Right lobe of liver (tissue), 6 donors: ENCODE data around the gene PRM2. TPM values are rescaled to one million over a fixed set of nuclear protein-coding genes. Genes with fewer than 3 reads are reported as not detected.
"Not testable (repeated sequence)": the region's sequence is repeated elsewhere in the genome, so short reads cannot be mapped to it uniquely, and the experiment has no call there.

ENCODE experiments used
- ATAC-seq, 4 donors: fragments of 200-7000 bp; cut with Tn5 transposase; one replicate each; pipeline ENCODE4 v1.9.1; 2020; ENCODE audit warnings: mild to moderate bottlenecking in 4 of 4, moderate library complexity in 4 of 4
- DNase-seq, 3 donors: peaks; one replicate each; pipeline ENCODE4 v3.0.0-alpha.2; 2020
- H3K27ac ChIP-seq, 3 donors: fragments of 200-600 bp; one replicate each; pipeline ENCODE4 v1.8.0; 2022
- H3K27me3 ChIP-seq, 2 donors: fragments of 200-600 bp; one replicate each; pipeline ENCODE4 v1.8.0; 2022
- H3K36me3 ChIP-seq, 4 donors: fragments of 200-600 bp; sonication (generic) in 1 of 4; one replicate each; pipeline versions ENCODE4 v1.5.1 to v1.8.0; 2017 to 2022; ENCODE audit warnings: control low read depth in 1 of 4
- H3K4me1 ChIP-seq, 4 donors: fragments of 200-600 bp; sonication (generic) in 1 of 4; one replicate each; pipeline versions ENCODE4 v1.5.1 to v1.8.0; 2017 to 2022; ENCODE audit warnings: control low read depth in 1 of 4
- H3K4me3 ChIP-seq, 3 donors: fragments of 200-600 bp; one replicate each; pipeline ENCODE4 v1.8.0; 2022
- H3K9me3 ChIP-seq, 4 donors: fragments of 200-600 bp; sonication (generic) in 1 of 4; one replicate each; pipeline versions ENCODE4 v1.5.1 to v1.8.0; 2017 to 2022; ENCODE audit warnings: control low read depth in 1 of 4
- CTCF ChIP-seq, 4 donors: fragments of 200-600 bp in 3 of 4; fragments of 450-650 bp in 1 of 4; IDR thresholded peaks; one replicate each; pipeline versions ENCODE4 v1.5.1 to v1.8.0; 2016 to 2022; ENCODE audit warnings: antibody characterized with exemption in 4 of 4, mild to moderate bottlenecking in 2 of 4
- POLR2A ChIP-seq: fragments of 450-650 bp; IDR thresholded peaks from one replicate; pipeline ENCODE4 v1.6.1; 2017; ENCODE audit warnings: antibody characterized with exemption, mild to moderate bottlenecking
- WGBS: methylation state at CpG from one replicate; pipeline ENCODE4 v1.1.6; 2018; ENCODE audit warnings: low coverage, low lambda C conversion rate; ENCODE audit not compliant: insufficient coverage; ENCODE audit errors: missing lambda C conversion rate; 5-methylcytosine and 5-hydroxymethylcytosine counted together
- intact Hi-C, 2 donors: fragments of 100-400 bp; cut with DNase I; formaldehyde crosslinking; loops; one replicate each; pipeline versions ENCODE4 v1.11.2 to v1.14.1; 2022
- total RNA-seq, 6 experiments: library from RNA; depleted of rRNA in 2 of 6; stranded (reverse); fragments of >200 nt in 2 of 6; fragmentation: NEBNext Ultra II Directional in 3 of 6; extraction: Animal tissue kit (Norgen Biotek cat#: 25700) in 3 of 6; gene quantifications; one replicate each; pipeline versions ENCODE4 v1.1.0 to v1.2.4, GENCODE V29; 2016 to 2023
- donor health status: DM: no; HTN: yes; CAD: no.
- donor health status: DM: no; HTN: no; CAD: no.
- donor health status: DM: no; HTN: no; CAD: no.
- donor health status: DM: no; HTN: yes; CAD: no.
- donor health status: DM: no; HTN: yes; CAD: no.

The PRM2 gene
- total RNA-seq, 6 experiments from 2014 or later, result not detected

- intact Hi-C loops, result no loop called here
- Histone ChIP-seq H3K36me3 (no peaks in the 10 kb centered on the region), H3K4me1 (peaks cover 0 to under 1% (median 0%) of the 10 kb centered on the region in 4 donors), H3K9me3 (no peaks in the 10 kb centered on the region), H3K27me3 (no peaks in the 10 kb centered on the region), H3K27ac (no peak overlapping the region), H3K4me3 (no peak overlapping the region)
- no peak for TF ChIP-seq CTCF (IDR thresholded peaks at IDR 0.05)
- TF ChIP-seq POLR2A, result no peak
- 68% methylated on average over 7 of the region's 10 CpGs for WGBS
- ATAC-seq, result no peak
- DNase-seq, result no peak
Observed at GRCh38 chr16:11291091-11291703, 14.9 kb upstream of the PRM2 start.

DNA sequence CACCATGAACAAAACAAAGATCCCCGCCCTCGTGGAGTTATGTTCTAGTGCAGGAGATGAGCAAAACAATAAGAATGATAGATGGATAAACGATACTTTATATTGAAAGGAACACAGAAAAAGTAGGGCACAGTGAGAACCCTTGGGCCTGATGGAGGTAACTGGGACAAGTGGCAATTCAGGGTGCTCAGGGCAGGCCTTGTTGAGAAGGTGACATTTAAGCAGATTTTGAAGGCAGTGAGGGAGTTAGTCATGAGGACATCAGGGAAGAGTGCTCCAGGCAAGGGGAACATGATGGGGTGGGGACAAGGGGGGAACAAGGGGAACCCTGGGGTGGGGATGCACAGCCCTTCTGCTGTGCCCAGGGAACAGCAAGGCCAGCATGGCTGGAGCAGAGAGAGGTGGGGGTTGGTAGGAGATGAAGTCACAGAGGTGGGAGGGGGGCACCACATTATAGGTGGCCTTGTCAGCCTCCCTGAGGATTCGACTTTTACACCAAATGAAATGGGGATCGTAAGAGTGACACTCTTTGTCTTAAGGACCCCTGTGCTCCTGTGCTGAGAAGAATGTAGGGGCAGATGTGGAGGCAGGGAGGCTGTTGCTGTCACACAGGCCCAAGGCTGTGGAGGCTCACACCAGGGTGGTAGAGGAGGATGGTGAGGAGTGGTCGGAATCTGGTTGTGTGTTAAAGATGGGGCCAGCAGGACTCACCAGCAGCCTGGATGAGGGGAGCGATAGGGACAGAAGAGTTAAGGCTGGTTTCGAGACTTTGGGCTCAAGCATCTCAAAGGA lies 14.0 kb upstream of the PRM2 start:
- Histone ChIP-seq H3K4me1 (no peaks in the 10 kb centered on the region), H3K27ac (no peak overlapping the region), H3K27me3 (no peaks in the 10 kb centered on the region), H3K9me3 (no peaks in the 10 kb centered on the region), H3K4me3 (no peak overlapping the region), H3K36me3 (no peaks in the 10 kb centered on the region)
- ATAC-seq (no peak), DNase-seq (no peak)
- intact Hi-C loops, result no loop called here
- WGBS, result 89% methylated on average over 6 of the region's 8 CpGs
- no peak for TF ChIP-seq CTCF (IDR thresholded peaks at IDR 0.05)
- TF ChIP-seq POLR2A, result no peak

DNA sequence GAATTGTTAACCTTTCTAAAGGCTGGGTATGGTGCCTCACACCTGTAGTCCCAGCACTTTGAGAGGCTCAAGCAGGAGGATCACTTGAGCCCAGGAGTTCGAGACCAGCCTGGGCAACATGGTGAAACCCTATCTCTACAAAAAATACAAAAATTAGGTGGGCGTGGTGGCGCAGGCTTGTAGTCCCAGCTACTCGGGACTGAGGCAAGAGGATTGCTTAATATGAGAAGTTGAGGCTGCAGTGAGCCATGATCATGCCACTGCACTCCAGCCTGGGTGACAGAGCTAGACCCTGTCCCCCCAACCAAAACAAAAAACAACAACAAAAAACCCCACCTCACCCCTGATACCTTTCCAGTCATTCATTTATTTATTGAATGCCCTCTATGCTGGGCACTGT lies 13.4 kb upstream of the PRM2 start:
- H3K4me1 ChIP-seq, ATAC-seq, H3K27me3 ChIP-seq, H3K36me3 ChIP-seq, H3K9me3 ChIP-seq, H3K4me3 ChIP-seq, DNase-seq, intact Hi-C loops, H3K27ac ChIP-seq: not testable (repeated sequence)
- WGBS, result 90% methylated on average over 1 of the region's 4 CpGs

DNA sequence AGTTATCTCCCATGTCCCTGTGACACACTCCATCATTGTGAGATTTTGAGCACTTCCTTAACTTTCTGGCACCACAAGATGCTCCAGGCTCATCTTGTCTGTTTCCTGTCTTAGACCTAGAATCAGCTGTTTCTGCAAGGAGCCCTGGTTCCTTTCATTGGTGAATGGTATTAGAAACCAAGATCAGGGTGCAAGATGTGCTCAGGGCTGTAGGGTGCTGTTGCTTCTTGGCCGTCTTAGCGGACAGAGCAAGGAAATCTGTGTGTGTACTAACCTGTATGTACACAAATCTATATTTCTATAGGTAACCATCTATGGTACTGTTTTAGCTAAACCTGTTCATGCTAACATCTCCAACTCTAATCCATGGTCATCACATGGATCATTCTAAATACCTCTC lies 12.9 kb upstream of the PRM2 start:
- no peak overlapping the region for H3K27ac ChIP-seq
- TF ChIP-seq POLR2A (no peak), CTCF (IDR thresholded peaks at IDR 0.05) (no peak)
- H3K4me1 ChIP-seq, result no peaks in the 10 kb centered on the region
- H3K4me3 ChIP-seq, result no peak overlapping the region
- no peaks in the 10 kb centered on the region for H3K9me3 ChIP-seq
- H3K36me3 ChIP-seq, result no peaks in the 10 kb centered on the region
- DNase-seq (no peak), ATAC-seq (no peak)
- H3K27me3 ChIP-seq, result no peaks in the 10 kb centered on the region
- 88% methylated on average over 2 of the region's 2 CpGs for WGBS
- intact Hi-C loops, result no loop called here

DNA sequence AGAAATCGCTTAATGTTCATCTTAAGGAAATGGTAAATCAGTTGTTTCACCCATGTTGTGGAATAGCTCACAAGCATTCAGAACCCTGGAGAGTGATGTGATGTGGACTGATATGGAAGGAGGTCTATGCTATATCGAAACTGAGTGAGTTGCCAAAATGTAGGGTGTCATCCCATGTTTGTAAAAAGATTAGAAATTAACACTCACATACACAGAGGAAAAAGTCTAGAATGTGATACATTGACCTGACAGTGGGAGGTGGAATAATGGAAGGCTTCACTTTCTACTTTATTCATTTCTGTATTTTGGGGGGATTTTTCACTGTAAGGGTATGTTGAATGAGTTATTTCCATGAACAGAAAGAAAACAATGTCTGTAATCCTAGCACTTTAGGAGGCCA lies 9.6 kb upstream of the PRM2 start:
- no peaks in the 10 kb centered on the region for H3K27me3 ChIP-seq
- H3K9me3 ChIP-seq, result no peaks in the 10 kb centered on the region
- TF ChIP-seq POLR2A, result no peak
- TF ChIP-seq CTCF (IDR thresholded peaks at IDR 0.05), result no peak
- no peaks in the 10 kb centered on the region for H3K36me3 ChIP-seq
- peaks cover 0 to 2% (median 0%) of the 10 kb centered on the region in 4 donors for H3K4me1 ChIP-seq
- DNase-seq, result no peak
- intact Hi-C loops, result no loop called here
- H3K4me3 ChIP-seq, result no peak overlapping the region
- no peak for ATAC-seq
- no peak overlapping the region for H3K27ac ChIP-seq
- 66% methylated on average over 2 of the region's 2 CpGs for WGBS
